ENCODE results near the gene NRM. TPM values are rescaled to one million over a fixed set of nuclear protein-coding genes. Genes with fewer than 3 reads are reported as not detected.

NRM gene
- total RNA-seq, 2 experiments from 2014 or later = 25.8 to 36.4 TPM

DNA sequence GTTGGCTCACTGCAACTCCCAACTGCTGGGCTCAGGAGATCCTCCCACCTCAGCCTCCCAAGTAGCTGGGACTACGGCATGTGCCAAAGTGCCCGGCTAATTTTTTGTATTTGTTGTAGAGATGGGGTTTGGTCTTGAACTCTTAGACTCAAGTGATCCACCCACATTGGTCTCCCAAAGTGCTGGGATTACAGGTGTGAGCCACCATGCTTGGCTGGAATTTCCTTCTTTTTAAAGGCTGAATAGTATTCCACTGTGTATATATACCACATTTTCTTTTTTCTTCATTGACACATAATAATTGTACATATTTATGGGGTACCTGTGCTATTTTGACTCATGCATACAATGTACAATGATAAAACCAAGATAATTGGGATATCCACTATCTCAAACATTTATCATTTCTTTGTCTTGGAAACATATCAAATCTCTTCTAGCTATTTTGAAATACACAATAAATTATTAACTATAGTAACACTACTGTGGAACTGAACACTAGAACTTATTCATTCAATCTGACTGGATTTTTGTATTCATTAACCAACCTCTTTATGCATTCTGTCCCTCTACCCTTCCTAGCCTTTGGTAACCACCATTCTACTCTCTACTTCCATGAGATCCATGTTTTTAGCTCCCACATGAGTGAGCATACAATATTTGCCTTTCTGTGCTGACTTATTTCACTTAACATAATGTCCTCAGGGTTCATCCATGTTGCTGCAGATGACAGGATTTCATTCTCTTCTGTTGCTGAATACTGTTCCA lies 18.5 kb upstream of the NRM start:
- Mint-ChIP-seq H3K4me3 (no peak overlapping the region), H3K9me3 (ENCODE audit: low read depth) (no peaks in the 10 kb centered on the region), H3K36me3 (ENCODE audit: low read depth) (peaks cover 67% of the 10 kb centered on the region), H3K4me1 (peaks cover 8% of the 10 kb centered on the region), H3K27me3 (no peaks in the 10 kb centered on the region), H3K27ac (no peak overlapping the region)
- intact Hi-C loops (cut with DNase I, micrococcal nuclease) = no loop called here
- ChIA-PET POLR2A (no interaction called here), CTCF (interaction anchor here (0.6 kb wide), 1 partner anchor 32 kb away, joined by 3 read pairs; no protein-coding TSS in a partner anchor)
- DNase-seq (no peak), ATAC-seq (no peak)

DNA sequence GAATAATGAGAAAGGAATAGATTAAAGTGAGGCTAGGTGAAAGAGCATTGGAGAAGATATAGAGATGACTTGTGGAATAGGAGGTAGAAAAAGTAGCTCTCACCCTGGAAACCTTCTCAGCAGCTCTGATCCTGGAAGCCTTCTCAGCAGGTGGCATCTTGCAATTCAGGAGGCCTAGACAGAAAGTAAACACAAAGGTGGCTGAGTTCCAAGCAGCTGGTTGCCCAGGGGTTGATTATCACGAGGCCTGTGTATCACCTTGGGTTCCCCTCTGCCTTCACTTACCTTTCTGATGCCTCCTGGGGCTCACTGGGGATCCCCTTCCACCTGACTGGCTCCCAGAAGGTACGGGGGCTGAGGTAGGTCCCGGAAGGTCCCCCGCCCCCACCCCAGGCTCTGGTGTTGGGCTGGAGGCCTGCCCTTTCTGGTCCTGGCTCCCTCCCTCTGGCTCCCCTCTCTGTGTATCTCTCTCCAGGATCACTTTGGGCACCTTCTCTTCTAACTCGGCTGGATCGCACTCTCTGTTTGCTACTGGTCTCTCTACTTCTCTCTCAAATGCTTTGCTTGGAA lies 16.6 kb upstream of the NRM start:
- intact Hi-C loops (cut with DNase I, micrococcal nuclease) = no loop called here
- Mint-ChIP-seq H3K27ac (no peak overlapping the region), H3K27me3 (no peaks in the 10 kb centered on the region), H3K4me3 (no peak overlapping the region), H3K4me1 (peaks cover 5% of the 10 kb centered on the region), H3K9me3 (ENCODE audit: low read depth) (no peaks in the 10 kb centered on the region), H3K36me3 (ENCODE audit: low read depth) (peaks cover 71% of the 10 kb centered on the region)
- ChIA-PET POLR2A (no interaction called here), CTCF (interaction anchor here (0.9 to 1.5 kb wide), 3 partner anchors 28 to 97 kb away, joined by 3 to 5 read pairs (median 3); no protein-coding TSS in a partner anchor)
- ATAC-seq (no peak), DNase-seq (no peak)

DNA sequence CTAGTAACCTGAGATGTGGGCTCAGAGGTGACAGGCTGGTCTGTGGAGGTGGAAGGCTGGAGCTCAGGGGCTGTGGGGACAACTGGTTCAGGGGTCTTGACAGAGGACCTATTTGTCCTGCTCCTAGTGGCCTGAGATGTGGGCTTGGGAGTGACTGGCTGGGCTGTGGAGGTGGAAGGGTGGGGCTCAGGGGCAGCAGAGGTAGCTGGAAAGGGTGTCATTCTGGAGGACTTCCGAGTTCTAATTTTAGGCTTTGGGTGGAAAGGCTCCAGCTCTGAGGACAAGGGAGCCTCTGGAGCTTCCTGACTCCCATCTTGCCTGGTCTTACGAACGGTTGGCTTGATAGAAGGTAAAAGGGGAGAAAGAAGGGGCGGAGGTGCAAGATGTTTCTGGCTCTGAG lies 14.8 kb upstream of the NRM start:
- DNase-seq (no peak), ATAC-seq (no peak)
- peaks cover 56% of the 10 kb centered on the region for H3K36me3 Mint-ChIP-seq (ENCODE audit: low read depth)
- H3K27ac Mint-ChIP-seq = no peak overlapping the region
- CTCF ChIA-PET = interaction anchor here (1.0 to 1.4 kb wide), 3 partner anchors 11 to 27 kb away, joined by 3 to 5 read pairs (median 4); partner anchors contain the start of gene MDC1
- H3K27me3 Mint-ChIP-seq = no peaks in the 10 kb centered on the region
- no peaks in the 10 kb centered on the region for H3K9me3 Mint-ChIP-seq (ENCODE audit: low read depth)
- H3K4me1 Mint-ChIP-seq = no peaks in the 10 kb centered on the region
- intact Hi-C loops (cut with DNase I, micrococcal nuclease) = no loop called here
- POLR2A ChIA-PET = interaction anchor here (0.5 kb wide), 1 partner anchor 26 kb away, joined by 3 read pairs; no protein-coding TSS in a partner anchor
- H3K4me3 Mint-ChIP-seq = no peak overlapping the region

DNA sequence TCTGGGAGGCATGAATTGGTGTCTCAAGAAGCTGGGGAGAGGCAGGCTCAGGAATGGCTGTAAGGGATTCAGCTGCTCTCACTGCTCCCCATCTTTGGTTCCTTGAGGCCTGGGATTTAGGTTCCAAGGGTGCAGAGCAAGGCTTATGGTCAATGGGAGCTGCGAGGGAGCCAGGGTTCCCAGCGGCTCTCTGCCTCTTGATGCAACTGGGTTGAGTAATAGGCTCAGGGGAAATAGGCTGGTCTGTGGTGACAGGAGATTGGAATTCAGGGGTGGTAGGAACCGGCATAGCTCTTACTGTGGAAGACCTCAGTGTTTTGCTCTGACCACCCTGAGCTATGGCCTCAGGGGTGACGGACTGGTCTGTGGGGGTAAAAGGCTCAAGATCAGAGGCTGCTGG lies 13.0 kb upstream of the NRM start:
- Mint-ChIP-seq H3K27me3 (no peaks in the 10 kb centered on the region), H3K27ac (no peak overlapping the region), H3K9me3 (ENCODE audit: low read depth) (no peaks in the 10 kb centered on the region), H3K4me3 (no peak overlapping the region), H3K4me1 (no peaks in the 10 kb centered on the region), H3K36me3 (ENCODE audit: low read depth) (peaks cover 59% of the 10 kb centered on the region)
- CTCF ChIA-PET = interaction anchor here (0.6 to 1.0 kb wide), 4 partner anchors 12 to 455 kb away, joined by 3 to 4 read pairs (median 3); no protein-coding TSS in a partner anchor
- intact Hi-C loops (cut with DNase I, micrococcal nuclease) = no loop called here
- DNase-seq (no peak), ATAC-seq (no peak)
- POLR2A ChIA-PET = interaction anchor here (0.6 kb wide), 2 partner anchors 13 to 28 kb away, joined by 3 read pairs; partner anchors contain the start of gene MDC1

DNA sequence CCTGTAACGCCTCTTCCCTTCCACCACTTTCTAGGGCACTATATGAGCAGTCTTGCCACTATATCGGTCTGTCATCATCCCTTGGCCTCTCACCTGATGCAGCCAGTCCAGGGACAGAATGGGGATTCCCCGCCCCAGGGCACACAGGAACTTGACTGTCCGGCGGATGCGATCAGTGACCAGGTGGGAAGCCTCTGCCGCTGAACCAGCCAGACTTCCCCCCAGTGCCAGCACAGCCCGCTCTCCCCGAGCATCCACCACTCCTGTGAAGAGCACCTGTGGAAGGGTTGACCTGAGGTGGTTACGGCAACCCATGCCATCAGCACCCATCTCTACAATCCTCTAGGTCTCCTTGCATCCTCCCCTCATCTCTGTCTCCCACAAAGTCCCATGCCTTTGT lies 12.2 kb upstream of the NRM start:
- CTCF ChIA-PET = interaction anchor here (0.6 to 1.0 kb wide), 3 partner anchors 12 to 456 kb away, joined by 3 to 4 read pairs (median 3); no protein-coding TSS in a partner anchor
- H3K27me3 Mint-ChIP-seq = no peaks in the 10 kb centered on the region
- no peaks in the 10 kb centered on the region for H3K4me1 Mint-ChIP-seq
- no peaks in the 10 kb centered on the region for H3K9me3 Mint-ChIP-seq (ENCODE audit: low read depth)
- POLR2A ChIA-PET = interaction anchor here (0.6 kb wide), 1 partner anchor 44 kb away, joined by 6 read pairs; no protein-coding TSS in a partner anchor
- no peak overlapping the region for H3K27ac Mint-ChIP-seq
- intact Hi-C loops (cut with DNase I, micrococcal nuclease) = no loop called here
- peaks cover 55% of the 10 kb centered on the region for H3K36me3 Mint-ChIP-seq (ENCODE audit: low read depth)
- H3K4me3 Mint-ChIP-seq = no peak overlapping the region
- ATAC-seq (no peak), DNase-seq (no peak)

DNA sequence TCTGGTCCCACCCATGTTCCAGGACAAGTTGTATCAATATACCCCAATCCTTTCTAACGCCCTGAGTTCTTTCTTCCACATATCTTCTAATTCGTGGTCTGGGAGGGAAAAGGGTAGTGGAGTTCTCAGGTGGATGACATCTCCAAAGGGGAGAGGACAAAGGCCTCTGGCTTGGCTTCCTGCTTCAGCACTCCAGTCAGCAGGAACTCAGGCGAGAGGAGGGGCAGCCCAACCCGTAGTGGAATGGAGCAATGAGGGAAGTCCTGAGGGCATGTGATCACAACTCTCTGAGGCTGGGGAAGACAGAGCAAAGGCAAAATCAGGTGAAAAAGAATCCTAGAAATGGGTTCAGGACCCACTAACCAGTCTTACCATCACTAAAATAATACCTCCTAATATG lies 9.6 kb upstream of the NRM start:
- H3K27ac Mint-ChIP-seq = no peak overlapping the region
- no peak overlapping the region for H3K4me3 Mint-ChIP-seq
- no peaks in the 10 kb centered on the region for H3K27me3 Mint-ChIP-seq
- no peaks in the 10 kb centered on the region for H3K4me1 Mint-ChIP-seq
- ChIA-PET CTCF (no interaction called here), POLR2A (no interaction called here)
- H3K9me3 Mint-ChIP-seq (ENCODE audit: low read depth) = no peaks in the 10 kb centered on the region
- H3K36me3 Mint-ChIP-seq (ENCODE audit: low read depth) = peaks cover 37% of the 10 kb centered on the region
- intact Hi-C loops (cut with DNase I, micrococcal nuclease) = no loop called here
- no peak for DNase-seq
- ATAC-seq = no peak

DNA sequence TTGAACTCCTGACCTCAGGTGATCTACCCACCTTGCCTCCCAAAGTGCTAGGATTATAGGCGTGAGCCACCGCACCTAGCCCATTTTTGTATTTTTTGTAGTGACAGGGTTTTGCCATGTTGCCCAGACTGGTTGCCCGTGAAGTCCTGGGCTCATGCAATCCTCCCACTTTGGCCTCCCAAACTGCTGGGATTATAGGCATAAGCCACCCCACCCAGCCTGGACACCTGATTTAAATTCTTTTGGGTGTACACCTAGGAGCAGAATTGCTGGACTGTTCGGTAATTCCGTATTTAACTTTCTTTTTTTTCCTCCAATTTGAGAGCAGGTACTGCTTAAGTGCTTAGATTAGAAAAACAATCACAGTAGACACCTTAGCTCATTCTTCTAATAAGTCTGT lies 5.6 kb upstream of the NRM start:
- no peak overlapping the region for H3K27ac Mint-ChIP-seq
- CTCF ChIA-PET = interaction anchor here (0.8 kb wide), 1 partner anchor 746 kb away, joined by 3 read pairs; no protein-coding TSS in a partner anchor
- intact Hi-C loops (cut with DNase I, micrococcal nuclease) = no loop called here
- H3K4me1 Mint-ChIP-seq = peaks cover 6% of the 10 kb centered on the region
- POLR2A ChIA-PET = interaction anchor here (0.6 kb wide), 1 partner anchor 26 kb away, joined by 3 read pairs; no protein-coding TSS in a partner anchor
- H3K9me3 Mint-ChIP-seq (ENCODE audit: low read depth) = no peaks in the 10 kb centered on the region
- H3K36me3 Mint-ChIP-seq (ENCODE audit: low read depth) = peaks cover 9% of the 10 kb centered on the region
- ATAC-seq (no peak), DNase-seq (no peak)
- no peak overlapping the region for H3K4me3 Mint-ChIP-seq
- H3K27me3 Mint-ChIP-seq = no peaks in the 10 kb centered on the region

DNA sequence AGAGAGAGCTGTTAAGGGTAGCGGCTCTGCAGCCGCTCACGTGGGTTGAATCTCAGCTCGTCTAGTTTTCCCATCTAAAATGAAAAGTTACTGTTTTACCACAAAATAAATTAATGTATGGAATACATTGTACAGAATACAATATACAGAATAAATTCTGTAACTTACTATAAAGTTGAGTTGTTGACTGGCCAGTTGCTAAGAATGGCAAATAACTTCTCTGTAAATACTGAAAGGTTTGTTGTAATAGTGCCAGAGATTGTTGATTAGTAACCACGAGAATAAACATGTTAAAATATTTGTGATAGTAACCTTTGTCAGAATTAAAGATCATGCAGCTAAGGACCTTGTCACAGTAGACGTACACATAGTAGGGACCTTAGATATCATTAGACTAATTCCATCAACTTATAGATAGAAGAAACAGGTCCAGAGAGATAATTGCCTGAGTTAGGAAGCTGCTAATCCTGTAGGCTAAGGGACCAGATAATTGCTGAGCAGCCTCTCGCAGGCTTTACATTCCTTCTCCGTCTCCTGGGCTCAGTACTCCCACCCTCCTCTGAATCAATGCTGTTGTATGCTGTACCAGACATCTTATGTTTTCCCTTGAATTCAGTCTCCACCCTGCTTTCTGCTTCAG lies 544 bp upstream of the NRM start:
- intact Hi-C loops (cut with DNase I, micrococcal nuclease) = loop anchor here in 1 of 2 experiments (1.0 kb wide), 1 partner anchor 26 kb away; the partner anchor contains the start of gene MDC1
- H3K9me3 Mint-ChIP-seq (ENCODE audit: low read depth) = no peaks in the 10 kb centered on the region
- peaks cover 42% of the 10 kb centered on the region for H3K4me1 Mint-ChIP-seq
- ATAC-seq (no peak), DNase-seq (no peak)
- peak overlapping the region; percentile 75 for H3K4me3 Mint-ChIP-seq
- CTCF ChIA-PET = interaction anchor here (0.5 to 1.6 kb wide), 7 partner anchors 12 to 905 kb away, joined by 3 to 7 read pairs (median 4); no protein-coding TSS in a partner anchor
- peaks cover 14% of the 10 kb centered on the region for H3K36me3 Mint-ChIP-seq (ENCODE audit: low read depth)
- no peaks in the 10 kb centered on the region for H3K27me3 Mint-ChIP-seq
- H3K27ac Mint-ChIP-seq = peak overlapping the region; percentile 68
- POLR2A ChIA-PET = interaction anchor here (1.9 kb wide), 1 partner anchor 26 kb away, joined by 8 read pairs; the partner anchor contains the start of gene MDC1

DNA sequence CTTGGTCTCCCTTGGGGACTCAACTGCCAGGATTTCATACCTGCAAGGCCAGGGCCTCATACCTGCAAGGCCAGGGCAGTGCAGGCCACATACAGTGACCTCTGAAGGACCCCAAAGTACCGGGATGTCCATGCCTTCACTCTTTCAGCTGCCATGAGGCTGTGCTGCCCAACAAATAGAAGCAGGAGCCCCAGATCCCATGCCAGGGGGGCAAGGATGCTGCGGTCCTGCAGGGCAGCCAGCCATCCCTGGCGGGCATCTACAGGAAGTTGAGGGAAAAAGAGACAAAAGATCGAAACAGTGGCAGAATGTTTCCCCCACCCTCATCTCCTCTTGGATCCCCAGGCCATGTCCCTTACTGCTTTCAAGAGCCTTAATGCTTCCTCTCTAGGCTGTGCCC lies 799 bp downstream of the NRM start:
- Mint-ChIP-seq H3K4me3 (peak overlapping the region; percentile 75), H3K27ac (peak overlapping the region; percentile 70), H3K27me3 (no peaks in the 10 kb centered on the region), H3K4me1 (peaks cover 42% of the 10 kb centered on the region), H3K9me3 (ENCODE audit: low read depth) (no peaks in the 10 kb centered on the region), H3K36me3 (ENCODE audit: low read depth) (peaks cover 27% of the 10 kb centered on the region)
- intact Hi-C loops (cut with DNase I, micrococcal nuclease) = loop anchor here in 1 of 2 experiments (10.0 kb wide), 2 partner anchors 365 to 625 kb away; partner anchors contain the start of genes POLR1H, PPP1R11 and TRIM39
- no peak for ATAC-seq
- ChIA-PET CTCF (interaction anchor here (0.6 to 3.1 kb wide), 6 partner anchors 11 to 124 kb away, joined by 3 to 16 read pairs (median 4); partner anchors contain the start of gene MDC1), POLR2A (interaction anchor here (1.9 kb wide), 1 partner anchor 27 kb away, joined by 8 read pairs; the partner anchor contains the start of gene MDC1)
- no peak for DNase-seq

DNA sequence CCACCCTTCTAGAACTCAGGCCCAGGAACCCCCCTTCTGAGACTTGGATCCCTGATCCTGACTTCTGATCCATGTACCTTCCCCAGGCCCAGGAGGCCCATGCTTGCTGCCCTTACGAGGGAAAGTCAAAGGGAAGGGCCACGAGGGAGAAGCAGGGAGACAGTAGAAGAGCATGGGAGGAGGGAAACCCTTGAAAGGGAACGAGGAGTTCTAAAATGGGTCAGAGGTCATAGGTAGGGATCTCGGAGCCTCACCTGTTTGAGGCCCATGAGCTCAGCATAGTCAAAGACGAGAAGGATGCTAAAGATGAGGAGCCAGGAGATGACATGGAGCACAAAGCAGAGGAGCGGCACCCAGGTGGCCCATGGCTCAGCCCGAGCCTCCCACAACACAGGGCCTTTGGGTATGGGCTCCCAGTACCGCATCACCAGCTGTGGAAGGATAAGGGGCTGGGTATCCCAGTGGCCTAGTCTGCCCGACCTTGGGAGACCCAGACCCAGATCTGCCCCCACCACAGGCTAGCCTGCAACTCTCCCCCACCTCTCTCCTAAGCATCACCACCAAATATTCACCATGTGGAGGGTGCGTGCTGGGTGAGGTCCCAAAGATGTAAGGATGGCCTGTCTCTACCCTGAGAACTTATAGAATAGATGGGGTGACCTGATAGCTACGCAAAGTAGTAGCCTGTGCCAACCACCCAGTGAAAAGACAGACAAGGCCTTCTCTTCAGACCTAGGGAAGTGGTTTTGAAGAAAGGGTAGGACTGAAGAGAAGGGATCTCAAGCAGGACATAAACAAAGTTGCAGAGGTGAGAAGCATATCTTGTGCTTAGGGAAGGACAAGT lies 1.5 kb downstream of the NRM start:
- H3K27ac Mint-ChIP-seq = peak overlapping the region; percentile 7
- POLR2A ChIA-PET = interaction anchor here (1.9 kb wide), 1 partner anchor 28 kb away, joined by 8 read pairs; the partner anchor contains the start of gene MDC1
- no peak for DNase-seq
- no peaks in the 10 kb centered on the region for H3K9me3 Mint-ChIP-seq (ENCODE audit: low read depth)
- peak overlapping the region; percentile 75 for H3K4me3 Mint-ChIP-seq
- peaks cover 33% of the 10 kb centered on the region for H3K36me3 Mint-ChIP-seq (ENCODE audit: low read depth)
- CTCF ChIA-PET = interaction anchor here (0.6 to 3.1 kb wide), 8 partner anchors 9 to 394 kb away, joined by 3 to 16 read pairs (median 4); partner anchors contain the start of gene MDC1
- intact Hi-C loops (cut with DNase I, micrococcal nuclease) = loop anchor here in 1 of 2 experiments (10.0 kb wide), 2 partner anchors 364 to 624 kb away; partner anchors contain the start of genes POLR1H, PPP1R11 and TRIM39
- no peaks in the 10 kb centered on the region for H3K27me3 Mint-ChIP-seq
- ATAC-seq = no peak
- peaks cover 42% of the 10 kb centered on the region for H3K4me1 Mint-ChIP-seq
